ENCODE data around the gene PRM2.

PRM2 gene

GRCh38 chr16:11231367-11231970 is 44.8 kb downstream of the PRM2 start:
- no peaks in the 10 kb centered on the region for H3K9me3 Mint-ChIP-seq
- peak overlapping the region; percentile 72 for H3K4me3 Mint-ChIP-seq
- no peaks in the 10 kb centered on the region for H3K36me3 Mint-ChIP-seq (ENCODE audit: low read depth)
- peak overlapping the region; percentile 97 for H3K27ac Mint-ChIP-seq
- no peaks in the 10 kb centered on the region for H3K27me3 Mint-ChIP-seq (ENCODE audit: low read depth)
- peaks cover 74% of the 10 kb centered on the region for H3K4me1 Mint-ChIP-seq (ENCODE audit: low read depth)
- no peak for DNase-seq (ENCODE audit: low spot score)

- peak overlapping the region; percentile 77 for H3K27ac Mint-ChIP-seq
- H3K4me1 Mint-ChIP-seq (ENCODE audit: low read depth): peaks cover 76% of the 10 kb centered on the region
- no peaks in the 10 kb centered on the region for H3K27me3 Mint-ChIP-seq (ENCODE audit: low read depth)
- no peak overlapping the region for H3K4me3 Mint-ChIP-seq
- H3K36me3 Mint-ChIP-seq (ENCODE audit: low read depth): no peaks in the 10 kb centered on the region
- no peaks in the 10 kb centered on the region for H3K9me3 Mint-ChIP-seq
- no peak for DNase-seq (ENCODE audit: low spot score)
Observed at GRCh38 chr16:11229906-11230305, 46.4 kb downstream of the PRM2 start.

DNA sequence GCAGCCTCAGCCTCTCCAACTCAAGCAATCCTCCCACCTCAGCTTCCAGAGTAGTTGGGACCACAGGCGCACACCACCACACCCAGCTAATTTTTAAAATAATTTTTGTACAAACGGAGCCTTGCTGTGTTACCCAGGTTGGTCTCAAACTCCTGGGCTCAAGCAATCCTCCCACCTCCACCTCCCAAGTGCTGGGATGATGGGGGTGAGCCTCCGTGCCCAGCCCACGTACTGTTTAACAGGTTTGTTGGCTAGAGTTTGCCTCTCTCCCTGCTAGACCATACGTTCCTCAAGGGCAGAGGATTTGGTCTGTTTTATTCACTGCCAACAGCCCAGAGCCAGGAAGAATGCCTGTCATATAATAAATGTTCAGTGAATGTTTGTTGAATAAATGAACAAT is 46.8 kb downstream of the PRM2 start:
- peak overlapping the region; percentile 31 for H3K4me3 Mint-ChIP-seq

GRCh38 chr16:11225677-11226549 is 50.4 kb downstream of the PRM2 start:
- peaks cover 62% of the 10 kb centered on the region for H3K4me1 Mint-ChIP-seq (ENCODE audit: low read depth)
- H3K27me3 Mint-ChIP-seq (ENCODE audit: low read depth): no peaks in the 10 kb centered on the region
- no peaks in the 10 kb centered on the region for H3K9me3 Mint-ChIP-seq
- no peak for DNase-seq (ENCODE audit: low spot score)
- H3K4me3 Mint-ChIP-seq: peak overlapping the region; percentile 85
- H3K27ac Mint-ChIP-seq: peak overlapping the region; percentile 98
- no peaks in the 10 kb centered on the region for H3K36me3 Mint-ChIP-seq (ENCODE audit: low read depth)

More for the DNA sequence above, 46.8 kb downstream of the PRM2 start:
- no peaks in the 10 kb centered on the region for H3K36me3 Mint-ChIP-seq (ENCODE audit: low read depth)
- no peak for DNase-seq (ENCODE audit: low spot score)
- no peaks in the 10 kb centered on the region for H3K27me3 Mint-ChIP-seq (ENCODE audit: low read depth)
- peaks cover 78% of the 10 kb centered on the region for H3K4me1 Mint-ChIP-seq (ENCODE audit: low read depth)
- H3K27ac Mint-ChIP-seq: peak overlapping the region; percentile 77
- no peaks in the 10 kb centered on the region for H3K9me3 Mint-ChIP-seq

Measured in T-helper 2 cell treated with Interferon-gamma antibody and Interleukin-4, amounts not matched to agents 5 μg/mL and 100 μg/mL, for 36 hours (primary cell).